ENCODE data around the gene CD300LD.
"Not testable (repeated sequence)": the region's sequence is repeated elsewhere in the genome, so short reads cannot be mapped to it uniquely, and the experiment has no call there.

The CD300LD gene

GRCh38 chr17:74606050-74606449 lies 14.0 kb upstream of the CD300LD start:
- no peak for DNase-seq (ENCODE audit: low read depth in 2 of 2)

GRCh38 chr17:74605361-74605760 lies 13.3 kb upstream of the CD300LD start:
- DNase-seq (ENCODE audit: low read depth in 2 of 2): no peak

DNA sequence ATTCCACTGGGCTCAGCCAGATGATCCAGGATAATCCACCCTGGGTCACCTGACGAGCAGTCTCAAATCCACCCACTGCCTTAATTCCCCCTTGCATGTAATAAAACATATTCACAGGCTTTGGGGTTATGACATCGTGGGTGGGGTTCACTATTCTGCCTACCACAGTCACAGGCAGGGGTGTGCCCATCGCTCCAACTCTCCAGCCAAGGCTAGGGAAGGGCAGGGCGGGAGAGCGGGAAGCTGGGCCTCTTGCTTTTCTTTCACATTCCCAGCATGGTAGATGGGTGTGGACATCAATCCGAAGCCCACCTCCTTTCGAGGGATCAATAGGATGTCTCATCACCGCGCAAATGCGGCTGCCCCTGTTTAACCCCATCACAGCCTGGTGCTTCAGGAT lies 12.7 kb upstream of the CD300LD start:
- DNase-seq (ENCODE audit: low read depth in 2 of 2): no peak

GRCh38 chr17:74604200-74604599 lies 12.1 kb upstream of the CD300LD start:
- no peak for DNase-seq (ENCODE audit: low read depth in 2 of 2)

DNA sequence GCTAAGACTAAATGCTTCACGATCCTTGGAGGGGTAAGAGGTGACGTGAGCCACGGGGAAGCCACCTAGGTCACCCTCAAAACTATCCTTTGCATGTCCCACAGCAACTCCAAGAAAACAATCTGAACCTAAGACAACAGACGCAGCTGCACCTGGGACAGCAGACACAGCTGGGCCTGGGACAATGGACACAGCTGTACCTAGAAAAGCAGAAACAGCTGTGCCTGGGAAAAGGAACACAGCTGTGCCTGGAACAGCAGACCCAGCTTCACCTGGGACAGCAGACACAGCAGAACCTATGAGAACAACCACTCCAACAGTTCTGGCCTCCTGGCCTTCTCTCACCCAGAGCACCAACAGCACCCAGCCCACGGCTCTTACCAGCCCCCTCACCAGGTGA lies 11.7 kb upstream of the CD300LD start:
- no peak for DNase-seq (ENCODE audit: low read depth in 2 of 2)

GRCh38 chr17:74603037-74603635 lies 11.1 kb upstream of the CD300LD start:
- DNase-seq (ENCODE audit: low read depth in 2 of 2): no peak

DNA sequence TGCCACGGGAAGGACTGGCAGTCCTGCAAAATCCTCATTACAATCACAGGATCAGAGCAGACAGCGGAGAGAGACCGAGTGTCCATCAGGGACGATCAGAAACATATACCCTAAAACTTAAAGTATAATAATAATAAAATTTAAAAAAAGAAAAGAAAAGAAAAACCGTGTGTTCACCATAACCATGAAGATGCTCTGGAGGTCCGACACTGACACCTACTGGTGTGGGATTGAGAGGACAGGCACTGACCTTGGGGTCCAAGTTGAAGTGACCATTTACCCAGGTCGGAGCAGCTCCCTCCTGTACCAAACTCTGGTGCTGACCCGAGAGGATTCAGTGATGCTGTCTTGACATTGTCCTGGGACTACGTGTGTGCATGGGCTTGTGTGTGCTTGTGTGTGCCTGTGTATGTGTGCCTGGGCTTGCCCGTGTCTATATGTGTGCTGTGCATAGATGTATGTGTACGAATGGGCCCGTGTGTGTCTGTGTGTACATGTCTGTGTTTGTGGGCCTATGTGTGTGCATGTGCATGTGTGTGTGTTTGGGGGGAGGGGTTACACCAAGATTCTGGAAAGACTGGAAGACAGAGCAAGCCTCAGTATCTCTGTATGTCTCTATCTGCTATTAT lies 10.0 kb upstream of the CD300LD start:
- peak in 1 of 2 donors; percentile 9 for DNase-seq (ENCODE audit: low read depth in 2 of 2)

DNA sequence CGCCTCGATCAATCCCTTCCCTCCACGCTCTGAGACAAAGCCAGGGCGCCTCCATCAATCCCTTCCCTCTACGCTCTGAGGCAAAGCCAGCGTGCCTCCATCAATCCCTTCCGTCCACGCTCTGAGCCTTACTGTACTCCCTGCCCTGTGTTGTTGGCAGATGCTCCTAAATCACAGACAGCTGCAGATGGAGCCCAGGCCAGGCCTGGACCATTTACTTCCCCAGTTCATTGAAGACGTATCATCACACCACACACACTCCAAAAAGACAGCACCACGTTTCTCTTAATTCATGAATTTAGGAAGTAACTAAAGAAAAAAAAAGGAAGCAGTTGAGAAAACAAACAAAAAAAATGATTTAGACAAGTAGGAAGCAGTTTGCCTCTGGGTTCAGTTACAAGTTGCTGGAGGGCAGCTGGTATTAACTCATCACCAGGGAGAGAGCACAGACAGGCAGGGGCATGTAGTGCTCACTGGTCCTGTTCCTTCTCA lies 7.4 kb upstream of the CD300LD start:
- no peak for DNase-seq (ENCODE audit: low read depth in 2 of 2)

DNA sequence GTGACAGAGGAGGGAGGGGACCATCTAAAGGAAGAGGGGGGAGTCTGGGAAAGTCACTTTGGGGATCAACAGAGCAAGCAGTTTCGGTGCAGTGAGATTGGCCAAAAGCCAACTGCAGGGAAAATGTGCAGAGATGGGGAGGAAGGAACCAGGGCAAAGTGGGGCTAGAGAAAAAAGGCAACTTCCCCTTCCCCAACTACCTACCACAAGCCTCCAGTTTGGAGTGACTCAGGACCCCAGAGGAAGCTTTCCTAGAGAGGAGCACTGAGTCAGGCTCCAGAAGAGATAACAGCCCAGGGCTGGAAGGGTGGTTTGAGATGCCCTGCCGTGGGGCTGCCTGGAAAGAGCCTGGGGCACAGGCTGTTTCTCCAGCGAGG lies 6.9 kb upstream of the CD300LD start:
- DNase-seq (ENCODE audit: low read depth in 2 of 2): no peak

DNA sequence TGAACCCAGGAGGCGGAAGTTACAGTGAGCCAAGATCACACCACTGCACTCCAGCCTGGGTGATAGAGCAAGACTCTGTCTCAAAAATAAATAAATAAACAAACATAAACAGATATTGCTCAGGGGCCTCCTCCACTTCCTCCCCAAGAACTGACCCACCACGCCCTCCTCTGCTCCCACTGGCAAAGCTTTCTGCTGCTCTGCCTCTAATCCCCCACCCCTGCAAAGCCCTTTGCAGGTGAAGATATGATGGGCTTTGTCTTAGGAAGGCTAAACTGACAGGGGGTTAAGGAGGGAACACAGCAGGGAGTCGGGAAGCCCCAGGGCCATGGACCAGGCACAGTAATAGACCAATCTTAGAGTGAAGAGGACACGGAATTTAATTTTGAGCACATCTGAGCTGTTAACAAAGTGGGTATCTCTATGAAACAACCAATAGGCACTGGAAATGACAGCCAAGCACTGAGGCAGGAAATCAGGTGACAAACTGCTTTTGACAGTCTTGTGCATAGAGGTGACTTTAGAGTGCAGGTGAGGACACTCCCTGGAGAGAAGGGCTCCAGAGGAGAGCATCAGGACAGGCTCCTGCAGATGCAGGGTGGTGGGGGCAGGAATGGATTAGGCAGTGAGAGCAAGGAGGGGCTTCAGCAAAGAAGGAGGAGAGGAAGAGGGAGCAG lies 6.4 kb upstream of the CD300LD start:
- no peak for DNase-seq (ENCODE audit: low read depth in 2 of 2)

DNA sequence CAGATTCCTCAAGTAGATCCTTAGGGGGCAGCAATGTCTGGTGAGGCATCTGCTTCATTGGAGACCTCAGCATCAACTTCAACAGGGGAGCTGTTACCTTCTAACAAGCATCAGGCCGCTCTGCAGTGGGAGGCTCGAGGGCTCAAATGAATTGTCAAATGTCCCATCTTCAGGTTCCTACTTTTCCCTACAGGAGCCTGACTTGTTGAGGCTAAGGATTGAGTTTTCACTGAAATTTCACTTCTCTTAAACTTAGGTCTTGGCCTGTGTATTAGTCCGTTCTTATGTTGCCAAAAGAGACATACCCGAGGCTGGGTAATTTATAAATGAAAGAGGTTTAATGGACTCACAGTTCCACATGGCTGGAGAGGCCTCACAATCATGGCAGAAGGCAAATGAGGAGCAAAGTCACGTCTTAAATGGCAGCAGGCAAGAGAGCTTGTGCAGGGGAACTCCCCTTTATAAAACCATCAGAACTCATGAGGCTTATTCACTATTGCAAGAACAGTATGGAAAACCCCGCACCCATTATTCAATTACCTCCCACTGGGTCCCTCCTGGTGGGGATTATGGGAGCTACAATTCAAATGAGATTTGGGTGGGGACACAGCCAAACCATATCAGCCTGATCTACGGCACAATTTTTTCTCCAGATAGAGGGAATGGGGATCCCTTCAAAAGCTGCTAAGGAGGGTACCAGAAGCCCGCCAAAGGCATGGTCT lies 5.1 kb upstream of the CD300LD start:
- no peak for DNase-seq (ENCODE audit: low read depth in 2 of 2)

GRCh38 chr17:74595037-74595750 lies 3.1 kb upstream of the CD300LD start:
- no peak for DNase-seq (ENCODE audit: low read depth in 2 of 2)

- DNase-seq (ENCODE audit: low read depth in 2 of 2): no peak
These were observed 580 bp downstream of the CD300LD start for GRCh38 chr17:74591503-74591902.

DNA sequence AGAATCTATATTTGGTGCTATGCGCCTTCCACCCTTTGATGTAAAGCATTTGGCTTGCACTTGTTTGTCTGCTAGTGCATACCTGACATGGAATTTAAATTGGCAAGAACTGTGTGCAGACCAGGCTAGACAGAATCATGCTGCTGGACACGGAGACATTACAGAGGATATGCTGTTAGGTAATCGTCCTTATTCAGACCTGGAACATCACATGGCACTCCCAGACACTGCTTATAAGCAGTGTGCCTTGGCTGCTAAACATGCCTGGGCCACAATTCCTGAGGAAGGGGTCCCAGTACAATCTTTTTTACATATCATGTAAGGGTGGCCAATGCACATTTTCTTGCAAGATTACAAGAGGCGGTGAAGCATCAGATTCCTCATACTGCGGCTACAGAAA lies 6.4 kb downstream of the CD300LD start:
- DNase-seq (ENCODE audit: low read depth in 2 of 2): no peak

DNA sequence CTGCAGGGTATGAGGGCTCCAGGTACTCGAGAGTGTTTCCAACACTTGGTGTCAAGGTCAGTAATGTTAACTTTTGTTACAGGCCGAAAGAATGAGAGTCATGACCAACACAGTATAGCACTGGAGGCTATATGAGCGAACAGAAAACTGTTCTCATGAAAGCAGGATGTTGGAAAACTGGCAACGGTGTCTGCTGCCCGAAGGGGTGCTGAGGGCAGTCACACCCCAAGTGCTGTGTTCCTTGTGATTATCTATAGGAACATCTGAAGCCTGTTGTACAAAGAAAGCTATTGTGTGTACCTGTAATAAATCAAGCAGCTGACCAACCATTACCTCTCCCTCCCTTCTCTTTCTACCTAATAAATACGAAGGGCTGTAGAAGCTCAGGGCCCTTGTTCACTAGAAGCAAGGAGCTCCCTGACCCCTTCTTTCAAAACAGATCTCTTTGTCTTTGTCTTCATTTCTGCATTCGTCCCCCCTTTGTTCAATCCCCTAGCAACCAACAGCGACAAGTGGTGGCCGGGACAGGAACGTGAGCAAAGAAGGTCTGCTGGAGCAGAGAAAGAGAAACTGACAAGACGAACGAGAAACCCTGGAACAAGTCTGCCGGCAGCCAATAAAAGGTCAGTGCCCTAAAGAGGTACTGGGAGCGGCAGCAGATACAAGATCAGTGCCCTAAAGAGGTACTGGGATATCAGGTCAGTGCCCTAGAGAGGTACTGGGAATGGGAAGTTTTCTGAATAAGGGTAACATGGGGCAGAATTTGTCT lies 7.6 kb downstream of the CD300LD start:
- no peak for DNase-seq (ENCODE audit: low read depth in 2 of 2)

DNA sequence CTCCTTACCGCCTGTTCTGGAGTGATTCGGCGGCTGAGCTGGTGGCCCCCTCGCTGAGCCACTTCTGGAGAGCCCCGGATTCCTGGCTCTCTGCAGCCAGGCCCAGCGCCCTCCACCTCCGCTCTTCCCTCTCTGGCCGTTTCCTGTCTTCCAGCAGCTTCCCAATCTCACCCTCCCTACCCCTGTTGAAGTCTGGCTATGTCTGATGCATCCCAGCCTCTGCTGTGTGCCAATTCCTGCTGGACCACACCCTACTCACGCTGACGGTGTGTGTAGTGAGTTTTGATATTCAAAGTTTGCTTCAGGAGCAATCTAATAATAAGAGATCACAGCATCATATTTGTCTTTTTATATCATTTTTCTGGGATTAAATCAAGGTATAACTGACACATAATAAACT lies 9.4 kb downstream of the CD300LD start:
- no peak for DNase-seq (ENCODE audit: low read depth in 2 of 2)

- DNase-seq (ENCODE audit: low read depth in 2 of 2): no peak
These were observed 12.2 kb downstream of the CD300LD start for GRCh38 chr17:74579900-74580299.

GRCh38 chr17:74578979-74579378 lies 13.1 kb downstream of the CD300LD start:
- DNase-seq (ENCODE audit: low read depth in 2 of 2): no peak

DNA sequence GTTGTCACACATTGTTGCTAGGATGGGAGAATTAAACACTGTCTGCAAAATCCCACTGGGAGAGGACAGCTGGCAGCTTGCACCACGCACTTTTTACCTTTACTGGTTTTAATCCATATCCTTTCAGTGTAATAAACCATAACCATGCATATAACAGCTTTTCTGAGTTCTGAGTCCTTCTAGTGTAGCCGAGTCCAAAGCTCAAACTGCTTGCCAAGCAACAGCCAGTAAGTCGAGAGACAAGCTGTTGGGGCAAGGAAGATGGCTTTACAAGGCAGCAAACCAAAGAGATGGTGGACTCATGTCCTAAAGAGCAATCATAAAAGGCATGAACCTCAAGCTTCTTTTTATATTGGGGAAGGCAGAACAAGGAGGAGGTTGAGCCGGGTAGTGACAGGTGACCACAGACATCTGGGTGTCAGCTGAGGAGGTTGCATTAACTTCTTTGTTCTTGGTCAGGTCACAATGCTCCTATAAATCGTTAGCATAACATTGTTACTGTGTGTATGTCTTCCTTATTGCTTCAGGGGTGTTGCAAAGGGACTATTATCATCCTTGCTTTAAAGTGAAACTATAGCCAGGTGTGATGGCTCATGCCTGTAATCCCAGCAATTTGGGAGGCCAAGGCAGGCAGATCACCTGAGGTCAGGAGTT lies 17.5 kb downstream of the CD300LD start:
- no peak for DNase-seq (ENCODE audit: low read depth in 2 of 2)

DNA sequence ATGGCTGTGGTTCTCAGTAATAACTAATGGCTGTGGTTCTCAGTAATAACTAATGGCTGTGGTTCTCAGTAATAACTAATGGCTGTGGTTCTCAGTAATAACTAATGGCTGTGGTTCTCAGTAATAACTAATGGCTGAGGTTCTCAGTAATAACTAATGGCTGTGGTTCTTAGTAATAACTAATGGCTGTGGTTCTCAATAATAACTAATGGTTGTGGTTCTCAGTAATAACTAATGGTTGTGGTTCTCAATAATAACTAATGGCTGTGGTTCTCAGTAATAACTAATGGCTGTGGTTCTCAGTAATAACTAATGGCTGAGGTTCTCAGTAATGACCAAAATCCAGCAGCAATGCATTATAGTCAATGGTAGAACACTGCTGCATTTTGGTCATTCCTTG lies 18.4 kb downstream of the CD300LD start:
- DNase-seq (ENCODE audit: low read depth in 2 of 2): not testable (repeated sequence)

- no peak for DNase-seq (ENCODE audit: low read depth in 2 of 2)
These were observed 18.9 kb downstream of the CD300LD start for GRCh38 chr17:74573169-74573568.
